Peyer's patch (tissue), 4 donors: ENCODE measurements around the gene MYBPH.

Source experiments
- POLR2A ChIP-seq, 2 donors: fragments of 450-650 bp; IDR thresholded peaks; one replicate each; pipeline ENCODE4 v1.5.1; 2017; ENCODE audit warnings: antibody characterized with exemption in 2 of 2, mild to moderate bottlenecking in 2 of 2, moderate library complexity in 2 of 2
- TF ChIP-seq, protein P1 (sequence below), 6 experiments: fragments of 450-650 bp in 4 of 6; fragments of 200-600 bp in 2 of 6; sonication (generic) in 1 of 6; IDR thresholded peaks; one replicate each; pipeline ENCODE4 v1.5.1; 2017 to 2019; ENCODE audit warnings: antibody characterized with exemption in 6 of 6, mild to moderate bottlenecking in 3 of 6, moderate library complexity in 1 of 6

DNA sequence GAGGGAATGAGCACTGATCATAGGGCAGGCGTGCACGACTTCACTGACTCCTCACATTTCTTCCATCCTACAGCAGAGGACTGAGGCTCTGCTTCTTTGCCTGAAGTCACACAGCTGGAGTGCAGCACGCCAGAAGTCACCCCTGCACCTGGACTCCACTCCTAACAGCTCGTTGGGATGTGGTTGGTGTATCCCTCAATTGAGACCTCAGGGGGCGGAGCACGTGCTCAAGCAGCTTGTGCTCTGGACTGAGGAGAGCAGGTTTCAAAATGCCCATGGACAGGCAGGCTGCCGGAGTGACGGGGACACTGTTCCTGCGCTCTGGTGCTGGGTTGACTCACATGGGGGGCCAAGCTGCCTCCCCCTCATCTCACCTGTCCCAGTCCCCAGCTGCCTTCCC is 39.9 kb upstream of the MYBPH start:
- TF ChIP-seq, protein P1, sequence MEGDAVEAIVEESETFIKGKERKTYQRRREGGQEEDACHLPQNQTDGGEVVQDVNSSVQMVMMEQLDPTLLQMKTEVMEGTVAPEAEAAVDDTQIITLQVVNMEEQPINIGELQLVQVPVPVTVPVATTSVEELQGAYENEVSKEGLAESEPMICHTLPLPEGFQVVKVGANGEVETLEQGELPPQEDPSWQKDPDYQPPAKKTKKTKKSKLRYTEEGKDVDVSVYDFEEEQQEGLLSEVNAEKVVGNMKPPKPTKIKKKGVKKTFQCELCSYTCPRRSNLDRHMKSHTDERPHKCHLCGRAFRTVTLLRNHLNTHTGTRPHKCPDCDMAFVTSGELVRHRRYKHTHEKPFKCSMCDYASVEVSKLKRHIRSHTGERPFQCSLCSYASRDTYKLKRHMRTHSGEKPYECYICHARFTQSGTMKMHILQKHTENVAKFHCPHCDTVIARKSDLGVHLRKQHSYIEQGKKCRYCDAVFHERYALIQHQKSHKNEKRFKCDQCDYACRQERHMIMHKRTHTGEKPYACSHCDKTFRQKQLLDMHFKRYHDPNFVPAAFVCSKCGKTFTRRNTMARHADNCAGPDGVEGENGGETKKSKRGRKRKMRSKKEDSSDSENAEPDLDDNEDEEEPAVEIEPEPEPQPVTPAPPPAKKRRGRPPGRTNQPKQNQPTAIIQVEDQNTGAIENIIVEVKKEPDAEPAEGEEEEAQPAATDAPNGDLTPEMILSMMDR (IDR thresholded peaks at IDR 0.05): no peak
- no peak for TF ChIP-seq POLR2A (IDR thresholded peaks at IDR 0.05)
